ENCODE data around the gene ANKRD6.

DNA sequence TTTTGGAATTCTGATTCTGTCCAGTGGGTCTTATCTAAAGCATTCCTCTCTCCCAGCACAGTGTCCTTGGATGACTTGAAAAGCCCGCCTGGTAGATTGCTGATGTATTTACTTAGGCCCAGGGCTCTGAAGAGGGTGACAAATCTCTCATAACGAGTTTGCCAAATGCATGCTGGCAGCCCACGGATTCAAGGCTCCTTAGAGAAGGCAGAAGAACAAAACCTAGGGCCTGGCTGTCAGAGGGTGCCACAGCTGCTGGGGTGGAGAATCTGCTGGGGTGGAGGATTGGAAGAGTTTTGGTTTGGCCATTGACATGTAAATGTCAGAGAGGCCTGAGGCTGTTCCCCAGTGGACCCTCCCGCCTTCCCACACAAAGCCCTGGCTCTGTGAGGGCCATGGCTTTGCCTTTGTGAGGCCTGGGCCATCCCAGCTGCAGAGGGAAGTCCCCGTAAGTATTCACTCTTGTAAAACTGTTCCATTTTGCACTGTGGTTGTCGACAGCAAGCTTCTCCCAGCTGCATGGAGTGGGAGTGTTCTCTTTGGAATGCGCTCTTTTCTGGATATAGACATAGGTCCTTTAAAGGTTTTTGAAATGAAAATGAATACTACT, 50.3 kb downstream of the ANKRD6 start:
- TF ChIP-seq GATA3 (IDR thresholded peaks at IDR 0.05; ENCODE audit: low read depth, low read length) (no peak), GATA2 (IDR thresholded peaks at IDR 0.05; ENCODE audit: low read depth, low read length) (no peak)

All from SH-SY5Y (cell line).